HCT116 (cell line): ENCODE measurements around the gene MTHFD2L.

ENCODE experiments used
- CBX3 ChIP-seq: IDR thresholded peaks from 2 replicates; pipeline ENCODE4 v1.6.1; 2012; ENCODE audit warnings: low read depth
- CTCF ChIP-seq, 3 experiments: fragments of 200-600 bp in 1 of 3; sonication (generic) in 1 of 3; IDR thresholded peaks in 2 of 3; conservative IDR thresholded peaks in 1 of 3; 2 replicates each; pipeline ENCODE4 v1.5.1; 2012 to 2017; ENCODE audit warnings: low read depth in 2 of 3, low read length in 2 of 3, antibody characterized with exemption in 1 of 3, borderline replicate concordance in 1 of 3, control low read depth in 1 of 3, mild to moderate bottlenecking in 1 of 3, mixed read lengths in 1 of 3, mixed run types in 1 of 3, moderate library complexity in 1 of 3; ENCODE audit not compliant: insufficient read depth in 1 of 3
- POLR2A ChIP-seq: IDR thresholded peaks from 2 replicates; pipeline ENCODE4 v1.7.0; 2011; ENCODE audit warnings: borderline replicate concordance; ENCODE audit not compliant: insufficient read depth, insufficient read length; ENCODE audit errors: extremely low read depth
- POLR2AphosphoS5 ChIP-seq: IDR thresholded peaks from 2 replicates; pipeline ENCODE4 v1.6.1; 2011; ENCODE audit warnings: mild to moderate bottlenecking, low read depth, low read length, moderate library complexity

- TF ChIP-seq POLR2A (no peak), CTCF (IDR thresholded peaks at IDR 0.05 in 2 of 3, conservative IDR thresholded peaks at IDR 0.05 in 1 of 3; ENCODE audit: borderline replicate concordance in 1 of 3, insufficient read depth in 1 of 3, low read depth in 2 of 3, low read length in 2 of 3) (no peak), CBX3 (no peak), POLR2AphosphoS5 (no peak)
Observed at GRCh38 chr4:74329307-74329706, 171.4 kb downstream of the MTHFD2L start.
